GM20000 (cell line): Measurements from ENCODE around the gene COL6A1.

Source experiments
- DNase-seq: peaks from one replicate; pipeline ENCODE4 v3.0.0; 2012; ENCODE audit warnings: low spot score
- TF ChIP-seq, protein P1 (sequence below): IDR thresholded peaks from 2 replicates; pipeline ENCODE4 v1.5.1; 2012; ENCODE audit warnings: mild to moderate bottlenecking, control low read depth; ENCODE audit errors: extremely low read depth, missing control alignments

The COL6A1 gene

GRCh38 chr21:46033410-46034400 lies 52.1 kb downstream of the COL6A1 start:
- DNase-seq = no peak
- TF ChIP-seq, protein P1, sequence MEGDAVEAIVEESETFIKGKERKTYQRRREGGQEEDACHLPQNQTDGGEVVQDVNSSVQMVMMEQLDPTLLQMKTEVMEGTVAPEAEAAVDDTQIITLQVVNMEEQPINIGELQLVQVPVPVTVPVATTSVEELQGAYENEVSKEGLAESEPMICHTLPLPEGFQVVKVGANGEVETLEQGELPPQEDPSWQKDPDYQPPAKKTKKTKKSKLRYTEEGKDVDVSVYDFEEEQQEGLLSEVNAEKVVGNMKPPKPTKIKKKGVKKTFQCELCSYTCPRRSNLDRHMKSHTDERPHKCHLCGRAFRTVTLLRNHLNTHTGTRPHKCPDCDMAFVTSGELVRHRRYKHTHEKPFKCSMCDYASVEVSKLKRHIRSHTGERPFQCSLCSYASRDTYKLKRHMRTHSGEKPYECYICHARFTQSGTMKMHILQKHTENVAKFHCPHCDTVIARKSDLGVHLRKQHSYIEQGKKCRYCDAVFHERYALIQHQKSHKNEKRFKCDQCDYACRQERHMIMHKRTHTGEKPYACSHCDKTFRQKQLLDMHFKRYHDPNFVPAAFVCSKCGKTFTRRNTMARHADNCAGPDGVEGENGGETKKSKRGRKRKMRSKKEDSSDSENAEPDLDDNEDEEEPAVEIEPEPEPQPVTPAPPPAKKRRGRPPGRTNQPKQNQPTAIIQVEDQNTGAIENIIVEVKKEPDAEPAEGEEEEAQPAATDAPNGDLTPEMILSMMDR = no peak

- DNase-seq = no peak
Measured at GRCh38 chr21:46035809-46036695, 54.5 kb downstream of the COL6A1 start.

GRCh38 chr21:46036696-46037330 lies 55.2 kb downstream of the COL6A1 start:
- TF ChIP-seq, protein P1 = no peak

More at GRCh38 chr21:46035809-46036695, 54.5 kb downstream of the COL6A1 start:
- TF ChIP-seq, protein P1 = no peak

DNA sequence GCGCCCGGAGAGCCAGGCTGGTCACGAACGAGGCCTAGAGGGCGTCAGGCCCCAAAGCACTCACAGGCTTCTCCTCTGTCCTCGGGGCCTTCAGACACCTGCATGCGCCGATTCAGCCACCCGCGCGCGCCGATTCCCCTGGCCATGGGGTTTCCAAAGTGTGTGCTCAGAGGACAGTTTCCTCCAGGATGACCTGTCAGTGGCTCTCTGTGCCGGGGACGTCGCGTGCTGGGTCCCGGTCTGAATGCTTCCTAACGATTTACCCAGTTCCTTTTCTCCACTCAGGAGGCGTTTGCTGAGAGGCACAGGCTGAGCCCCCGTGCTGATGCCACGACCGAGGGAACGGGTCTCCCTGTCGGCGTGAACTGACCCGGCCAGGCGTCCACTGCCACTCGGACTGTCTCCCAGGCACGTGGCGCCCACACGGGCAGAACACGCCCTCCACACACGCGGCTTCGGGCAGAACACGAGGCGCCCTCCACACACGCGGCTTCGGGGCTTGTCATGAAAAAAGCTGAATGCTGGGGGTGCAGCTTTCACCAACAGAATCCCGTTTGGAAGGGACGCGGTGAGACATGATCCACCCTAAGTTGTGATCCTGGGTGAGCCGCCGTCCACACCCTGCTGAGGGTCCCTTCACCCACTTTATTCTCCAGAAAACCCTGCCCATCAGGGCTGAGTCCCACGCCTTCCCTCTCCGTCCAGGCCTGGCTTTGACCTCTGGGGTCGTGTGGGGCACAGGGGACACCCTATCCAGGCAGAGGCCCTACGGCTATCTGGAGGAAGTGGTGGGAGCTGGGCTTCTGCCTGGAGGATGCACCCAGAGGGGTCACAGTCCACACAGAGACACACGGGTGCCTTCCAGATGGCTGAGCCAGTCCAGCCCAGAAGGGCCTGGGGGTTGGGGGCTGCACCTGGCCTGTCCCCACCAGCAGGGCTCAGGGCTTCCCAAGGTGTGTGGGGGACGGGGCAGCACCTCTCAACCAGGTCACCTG lies 56.1 kb downstream of the COL6A1 start:
- no peak for DNase-seq
- TF ChIP-seq, protein P1 = no peak

More at GRCh38 chr21:46036696-46037330, 55.2 kb downstream of the COL6A1 start:
- no peak for DNase-seq

DNA sequence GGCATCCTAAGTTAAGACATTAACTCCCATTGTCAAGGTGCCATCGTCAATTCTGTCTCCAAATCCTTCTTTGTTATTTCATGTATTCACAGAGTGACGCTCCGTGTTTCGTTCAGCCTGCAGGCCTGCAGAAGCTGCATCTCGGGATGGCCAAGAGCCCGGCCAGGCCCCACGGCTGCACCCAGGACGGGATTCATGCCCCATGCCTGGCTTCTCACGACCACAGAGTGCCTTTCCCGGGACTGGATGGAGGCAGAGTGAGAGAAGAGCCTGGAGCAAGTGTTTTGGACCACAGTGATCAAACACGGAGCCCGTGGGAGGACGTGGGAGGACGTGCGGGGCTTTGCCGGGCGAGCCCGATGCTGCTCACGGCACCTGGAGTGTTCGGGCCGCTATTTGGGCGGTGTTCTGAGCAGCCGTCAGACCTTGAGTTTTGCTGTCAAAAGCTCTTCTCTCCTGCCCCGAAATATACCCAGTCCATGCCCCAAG lies 56.8 kb downstream of the COL6A1 start:
- no peak for DNase-seq
- TF ChIP-seq, protein P1 = no peak

- TF ChIP-seq, protein P1 = no peak
Measured at GRCh38 chr21:46038871-46039397, 57.4 kb downstream of the COL6A1 start.

More at GRCh38 chr21:46038871-46039397, 57.4 kb downstream of the COL6A1 start:
- no peak for DNase-seq
